Prostate gland (tissue), 2 donors: ENCODE data around the gene EXOC1L.

Experiments
- CTCF ChIP-seq, 4 experiments: fragments of 200-600 bp in 2 of 4; fragments of 450-650 bp in 2 of 4; sonication (generic) in 2 of 4; IDR thresholded peaks; 1 replicate in 3 of 4; 2 replicates in 1 of 4; pipeline ENCODE4 v1.5.1; 2016 to 2019; ENCODE audit warnings: antibody characterized with exemption in 4 of 4, mild to moderate bottlenecking in 2 of 4, moderate library complexity in 2 of 4
- POLR2A ChIP-seq: fragments of 450-650 bp; IDR thresholded peaks from one replicate; pipeline ENCODE4 v1.6.1; 2016; ENCODE audit warnings: antibody characterized with exemption, mild to moderate bottlenecking

GRCh38 chr4:55781341-55781740 lies 38.2 kb upstream of the EXOC1L start:
- no peak for TF ChIP-seq CTCF (IDR thresholded peaks at IDR 0.05)
- TF ChIP-seq POLR2A = no peak
